Activated CD4-positive, alpha-beta T cell treated with anti-CD3 and anti-CD28 coated beads for 36 hours (primary cell): ENCODE data around the gene RNF151. TPM values are rescaled to one million over a fixed set of nuclear protein-coding genes. Genes with fewer than 3 reads are reported as not detected.

Experiments
- ATAC-seq: fragments of 200-7000 bp; cut with Tn5 transposase; one replicate; pipeline ENCODE4 v1.10.0; 2021; ENCODE audit warnings: mild to moderate bottlenecking, moderate library complexity
- CTCF ChIA-PET: fragments of 350-600 bp; sonication (Branson Sonifier 250); formaldehyde crosslinking; loops from one replicate; lab custom pipeline; 2021; ENCODE audit warnings: antibody characterized with exemption; lab: Charles Lee
- POLR2A ChIA-PET: fragments of 350-600 bp; sonication (Branson Sonifier 250); formaldehyde crosslinking; loops from one replicate; lab custom pipeline; 2021; ENCODE audit warnings: antibody characterized with exemption, inconsistent platforms; lab: Charles Lee
- DNase-seq: peaks from one replicate; pipeline ENCODE4 v3.0.0-alpha.2; 2020
- H3K27ac Mint-ChIP-seq: one replicate; pipeline ENCODE4 v1.8.0; 2021; ENCODE audit warnings: mixed read lengths
- H3K27me3 Mint-ChIP-seq: one replicate; pipeline ENCODE4 v1.8.0; 2021; ENCODE audit warnings: mixed read lengths
- H3K36me3 Mint-ChIP-seq: one replicate; pipeline ENCODE4 v1.8.0; 2021; ENCODE audit warnings: low read depth, mixed read lengths
- H3K4me1 Mint-ChIP-seq: one replicate; pipeline ENCODE4 v1.8.0; 2021; ENCODE audit warnings: mixed read lengths
- H3K4me3 Mint-ChIP-seq: one replicate; pipeline ENCODE4 v1.8.0; 2021; ENCODE audit warnings: mild to moderate bottlenecking, moderate library complexity, mixed read lengths
- H3K9me3 Mint-ChIP-seq: one replicate; pipeline ENCODE4 v1.8.0; 2021; ENCODE audit warnings: low read depth, mixed read lengths
- intact Hi-C, 2 experiments: fragments of 100-400 bp; cut with DNase I in 1 of 2; cut with micrococcal nuclease in 1 of 2; formaldehyde crosslinking; loops; one replicate each; pipeline versions ENCODE4 v1.14.2 to v1.15.1; 2022 to 2024; cut with DNase I, micrococcal nuclease
- total RNA-seq, 2 experiments: library from RNA; stranded (reverse); gene quantifications; one replicate each; pipeline ENCODE4 v1.2.3, GENCODE V29; 2021

RNF151 gene
- total RNA-seq, 2 experiments from 2014 or later = not detected

DNA sequence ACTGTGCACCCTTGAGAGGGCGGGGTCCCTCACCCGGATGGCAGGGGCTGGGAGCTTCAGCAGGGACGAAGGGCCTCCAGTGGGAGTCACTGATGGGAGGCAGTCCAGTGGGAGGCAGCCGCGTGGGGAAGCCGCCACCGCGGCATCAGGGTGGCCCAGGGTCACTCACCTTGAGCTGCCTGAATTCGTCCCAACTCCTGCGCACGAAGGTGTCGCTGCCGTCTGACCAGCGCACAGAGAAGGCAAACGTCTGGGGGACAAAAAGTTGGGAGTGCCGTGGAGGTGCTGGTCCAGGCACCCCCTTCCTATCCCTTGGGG is 14.1 kb downstream of the RNF151 start:
- H3K4me3 Mint-ChIP-seq = no peak overlapping the region
- ChIA-PET POLR2A (interaction anchor here (1.3 to 1.8 kb wide), 2 partner anchors 11 to 16 kb away, joined by 4 read pairs; partner anchors contain the start of gene RPS2), CTCF (no interaction called here)
- peaks cover 16% of the 10 kb centered on the region for H3K4me1 Mint-ChIP-seq
- H3K27ac Mint-ChIP-seq = no peak overlapping the region
- H3K27me3 Mint-ChIP-seq = peaks cover 17% of the 10 kb centered on the region
- intact Hi-C loops = no loop called here
- H3K36me3 Mint-ChIP-seq = peaks cover 22% of the 10 kb centered on the region
- no peak for DNase-seq
- ATAC-seq = no peak
- no peaks in the 10 kb centered on the region for H3K9me3 Mint-ChIP-seq

GRCh38 chr16:1981398-1981836 is 14.8 kb downstream of the RNF151 start, which contains the start of gene NOXO1:
Gene NOXO1 (minus strand): TSS chr16:1981469. CDS start chr16:1981179, 290 bp downstream.
- ATAC-seq (peak; percentile 16), DNase-seq (peak; percentile 28)
- CTCF ChIA-PET = interaction anchor here (0.7 kb wide), 1 partner anchor 38 kb away, joined by 3 read pairs; the partner anchor contains the start of gene NPW
- intact Hi-C loops = no loop called here
- POLR2A ChIA-PET = interaction anchor here (1.2 to 1.8 kb wide), 3 partner anchors 10 to 21 kb away, joined by 4 read pairs; partner anchors contain the start of gene RPS2
- H3K27ac Mint-ChIP-seq = no peak within 1 kb of the TSS
- peaks cover 21% of the 10 kb centered on the region for H3K36me3 Mint-ChIP-seq
- H3K4me1 Mint-ChIP-seq = peaks cover 16% of the 10 kb centered on the region
- H3K9me3 Mint-ChIP-seq = no peaks in the 10 kb centered on the region
- H3K4me3 Mint-ChIP-seq = no peak within 1 kb of the TSS
- H3K27me3 Mint-ChIP-seq = peaks cover 17% of the 10 kb centered on the region

- DNase-seq (no peak), ATAC-seq (no peak)
- Mint-ChIP-seq H3K27ac (no peak overlapping the region), H3K4me1 (peaks cover 16% of the 10 kb centered on the region), H3K9me3 (no peaks in the 10 kb centered on the region), H3K4me3 (no peak overlapping the region), H3K27me3 (peaks cover 17% of the 10 kb centered on the region), H3K36me3 (peaks cover 23% of the 10 kb centered on the region)
- ChIA-PET POLR2A (interaction anchor here (0.9 to 1.8 kb wide), 4 partner anchors 10 to 173 kb away, joined by 4 to 6 read pairs (median 4); partner anchors contain the start of genes RPS2 and TRAF7), CTCF (interaction anchor here (0.9 kb wide), 1 partner anchor 38 kb away, joined by 5 read pairs; no protein-coding TSS in a partner anchor)
- intact Hi-C loops = no loop called here
Observed at GRCh38 chr16:1982013-1982433, 15.4 kb downstream of the RNF151 start.

- Mint-ChIP-seq H3K36me3 (peaks cover 21% of the 10 kb centered on the region), H3K4me3 (peak overlapping the region; percentile 85), H3K4me1 (peaks cover 16% of the 10 kb centered on the region), H3K27me3 (peaks cover 17% of the 10 kb centered on the region), H3K27ac (no peak overlapping the region), H3K9me3 (no peaks in the 10 kb centered on the region)
- POLR2A ChIA-PET = interaction anchor here (0.5 to 0.9 kb wide), 2 partner anchors 20 to 172 kb away, joined by 4 to 6 read pairs; partner anchors contain the start of gene TRAF7
- CTCF ChIA-PET = interaction anchor here (0.6 to 1.0 kb wide), 4 partner anchors 11 to 145 kb away, joined by 3 to 5 read pairs (median 4); partner anchors contain the start of gene TBL3
- intact Hi-C loops = no loop called here
- ATAC-seq (no peak), DNase-seq (no peak)
Observed at GRCh38 chr16:1982991-1983543, 16.4 kb downstream of the RNF151 start.

DNA sequence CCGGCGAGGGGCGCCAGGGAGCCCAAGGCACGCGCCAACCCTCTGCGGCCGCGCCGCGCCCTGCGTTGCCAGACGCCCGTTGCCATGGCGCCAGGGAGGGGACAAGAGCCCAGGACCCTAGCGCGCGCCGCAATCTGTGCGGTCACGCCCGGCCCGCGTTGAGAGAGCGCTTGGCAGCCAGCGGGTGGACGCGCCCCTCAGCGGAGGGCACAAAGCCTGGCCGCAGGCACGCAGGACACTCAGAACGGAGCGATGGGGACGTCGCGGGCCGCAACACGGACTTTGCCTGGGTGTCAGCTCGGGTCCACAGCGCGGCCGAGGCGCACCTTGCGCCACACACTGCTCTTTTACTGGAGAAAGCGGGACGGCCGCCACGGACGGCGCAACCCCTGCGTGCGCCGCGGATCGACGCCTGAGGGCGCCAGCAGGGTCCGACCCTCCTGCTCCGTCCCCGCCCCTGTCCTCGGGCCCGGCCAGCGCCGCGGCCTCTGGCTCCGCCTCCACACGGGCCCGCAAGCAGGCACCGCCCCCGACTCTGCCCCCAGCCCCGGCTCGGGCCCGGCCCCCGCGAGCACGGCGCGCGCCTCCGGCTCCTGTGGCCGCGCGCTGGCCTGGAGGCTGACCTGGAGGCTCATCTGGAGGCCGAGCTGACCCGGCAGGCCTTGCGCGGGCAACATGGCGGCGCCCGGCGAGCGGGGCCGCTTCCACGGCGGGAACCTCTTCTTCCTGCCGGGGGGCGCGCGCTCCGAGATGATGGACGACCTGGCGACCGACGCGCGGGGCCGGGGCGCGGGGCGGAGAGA is 17.1 kb downstream of the RNF151 start, which contains the start of gene GFER:
Gene GFER (plus strand): TSS at position 650 of the 803 bp plus-strand sequence. CDS start 26 bp downstream, at position 676.
- Mint-ChIP-seq H3K27me3 (peaks cover 20% of the 10 kb centered on the region), H3K4me3 (peak within 1 kb of the TSS; percentile 85), H3K9me3 (no peaks in the 10 kb centered on the region), H3K27ac (peak within 1 kb of the TSS; percentile 55), H3K4me1 (peaks cover 16% of the 10 kb centered on the region), H3K36me3 (peaks cover 18% of the 10 kb centered on the region)
- ATAC-seq (peak; percentile 84), DNase-seq (peak; percentile 84)
- ChIA-PET CTCF (interaction anchor here (0.7 to 1.0 kb wide), 4 partner anchors 12 to 522 kb away, joined by 3 to 4 read pairs (median 4); partner anchors contain the start of gene TBL3), POLR2A (interaction anchor here (0.5 to 2.4 kb wide), 2 partner anchors 19 to 20 kb away, joined by 4 to 10 read pairs; partner anchors contain the start of gene RPS2)
- intact Hi-C loops = loop anchor here in 1 of 2 experiments (1.0 kb wide), 2 partner anchors 11 to 40 kb away; partner anchors contain the start of genes MSRB1 and TBL3

DNA sequence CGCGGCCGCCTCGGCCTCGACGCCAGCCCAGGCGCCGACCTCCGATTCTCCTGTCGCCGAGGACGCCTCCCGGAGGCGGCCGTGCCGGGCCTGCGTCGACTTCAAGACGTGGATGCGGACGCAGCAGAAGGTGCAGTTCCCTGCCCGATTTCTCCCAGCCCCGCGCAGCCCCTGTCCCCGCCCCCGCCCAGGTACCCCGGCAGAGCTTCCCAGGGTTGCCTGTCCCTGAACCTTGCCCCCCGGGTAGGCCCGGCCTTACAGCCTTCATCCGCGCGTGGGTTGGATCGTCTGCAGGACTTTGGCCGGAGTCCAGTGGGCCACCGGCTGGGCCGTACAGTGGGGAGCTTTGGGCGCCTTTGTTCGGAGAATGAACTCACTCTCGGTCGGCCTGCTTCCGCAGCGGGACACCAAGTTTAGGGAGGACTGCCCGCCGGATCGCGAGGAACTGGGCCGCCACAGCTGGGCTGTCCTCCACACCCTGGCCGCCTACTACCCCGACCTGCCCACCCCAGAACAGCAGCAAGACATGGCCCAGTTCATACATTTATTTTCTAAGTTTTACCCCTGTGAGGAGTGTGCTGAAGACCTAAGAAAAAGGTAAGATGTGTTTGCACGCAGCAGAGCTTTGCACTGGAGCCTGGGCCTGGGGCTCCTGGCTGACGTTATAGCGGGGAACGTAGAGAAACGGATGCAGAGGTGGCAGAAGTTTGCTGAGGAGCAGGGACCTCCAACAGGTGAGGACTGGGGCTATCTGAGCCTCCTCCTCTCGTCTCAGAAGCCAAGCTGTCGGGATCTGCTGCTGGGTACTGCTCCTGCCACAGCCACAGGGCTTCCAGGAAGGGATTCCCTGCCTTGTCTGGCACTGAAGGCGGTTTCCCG is 17.9 kb downstream of the RNF151 start:
- intact Hi-C loops = loop anchor here in 1 of 2 experiments (1.0 kb wide), 2 partner anchors 12 to 41 kb away; partner anchors contain the start of genes MSRB1 and TBL3
- Mint-ChIP-seq H3K9me3 (no peaks in the 10 kb centered on the region), H3K27me3 (peaks cover 28% of the 10 kb centered on the region), H3K27ac (peak overlapping the region; percentile 55), H3K36me3 (peaks cover 15% of the 10 kb centered on the region), H3K4me3 (peak overlapping the region; percentile 85), H3K4me1 (peaks cover 18% of the 10 kb centered on the region)
- ChIA-PET CTCF (interaction anchor here (0.7 to 1.7 kb wide), 4 partner anchors 12 to 521 kb away, joined by 3 to 5 read pairs (median 4); partner anchors contain the start of gene TBL3), POLR2A (interaction anchor here (2.4 kb wide), 1 partner anchor 20 kb away, joined by 10 read pairs; the partner anchor contains the start of gene RPS2)
- ATAC-seq (peak; percentile 20), DNase-seq (no peak)

DNA sequence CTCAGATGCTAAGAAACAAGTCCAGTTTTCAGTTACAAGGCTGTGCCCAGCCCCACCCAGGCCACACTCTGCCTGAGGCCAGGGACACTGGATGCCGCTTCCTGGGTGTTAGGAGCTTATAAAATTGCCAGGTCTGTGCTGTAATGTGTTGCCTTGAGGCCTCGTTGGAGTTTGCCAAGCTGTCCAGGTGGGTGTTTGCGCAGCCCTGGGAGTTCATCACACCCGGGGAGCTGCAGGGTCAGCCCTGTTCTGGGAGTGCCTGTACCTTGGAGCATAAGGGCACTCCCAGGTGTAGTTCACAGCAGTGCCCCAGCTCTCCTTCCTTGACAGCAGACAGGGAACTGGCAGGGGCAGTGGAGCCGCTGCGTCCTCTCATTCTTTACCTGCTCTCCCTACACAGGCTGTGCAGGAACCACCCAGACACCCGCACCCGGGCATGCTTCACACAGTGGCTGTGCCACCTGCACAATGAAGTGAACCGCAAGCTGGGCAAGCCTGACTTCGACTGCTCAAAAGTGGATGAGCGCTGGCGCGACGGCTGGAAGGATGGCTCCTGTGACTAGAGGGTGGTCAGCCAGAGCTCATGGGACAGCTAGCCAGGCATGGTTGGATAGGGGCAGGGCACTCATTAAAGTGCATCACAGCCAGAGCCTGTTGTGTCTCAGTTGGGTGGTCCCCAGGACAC is 19.0 kb downstream of the RNF151 start:
- intact Hi-C loops = no loop called here
- Mint-ChIP-seq H3K9me3 (no peaks in the 10 kb centered on the region), H3K27me3 (peaks cover 28% of the 10 kb centered on the region), H3K36me3 (peaks cover 15% of the 10 kb centered on the region), H3K4me3 (peak overlapping the region; percentile 85), H3K4me1 (peaks cover 18% of the 10 kb centered on the region), H3K27ac (no peak overlapping the region)
- no peak for ATAC-seq
- ChIA-PET CTCF (interaction anchor here (1.0 to 1.7 kb wide), 3 partner anchors 14 to 21 kb away, joined by 3 to 5 read pairs (median 5); partner anchors contain the start of genes RPS2 and TBL3), POLR2A (interaction anchor here (2.4 kb wide), 1 partner anchor 21 kb away, joined by 10 read pairs; the partner anchor contains the start of gene RPS2)
- DNase-seq = no peak

DNA sequence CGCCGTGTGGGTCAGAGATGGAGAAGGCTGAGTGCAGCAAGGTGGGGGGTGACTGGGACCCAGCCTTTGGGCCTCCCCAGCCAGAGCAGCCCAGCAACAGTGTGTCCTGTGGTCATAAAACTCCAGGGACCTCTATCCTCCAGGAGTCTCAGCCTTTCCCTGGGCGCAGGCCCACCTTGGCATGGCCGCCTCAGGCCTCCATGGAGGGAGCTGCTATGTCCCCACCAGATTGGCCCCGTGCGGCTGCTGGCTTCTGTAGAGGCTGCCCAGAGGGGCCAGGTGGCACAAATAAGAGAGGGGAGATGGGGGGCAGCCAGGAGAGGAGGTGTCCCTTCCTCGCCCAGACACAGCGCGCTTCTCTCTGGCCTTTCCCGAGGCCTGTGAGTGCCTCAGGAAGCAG is 20.5 kb downstream of the RNF151 start:
- Mint-ChIP-seq H3K36me3 (peaks cover 15% of the 10 kb centered on the region), H3K27me3 (peaks cover 26% of the 10 kb centered on the region), H3K9me3 (no peaks in the 10 kb centered on the region), H3K27ac (no peak overlapping the region), H3K4me1 (peaks cover 19% of the 10 kb centered on the region), H3K4me3 (no peak overlapping the region)
- POLR2A ChIA-PET = interaction anchor here (0.9 kb wide), 1 partner anchor 16 kb away, joined by 4 read pairs; no protein-coding TSS in a partner anchor
- intact Hi-C loops = no loop called here
- CTCF ChIA-PET = no interaction called here
- ATAC-seq = no peak
- no peak for DNase-seq

DNA sequence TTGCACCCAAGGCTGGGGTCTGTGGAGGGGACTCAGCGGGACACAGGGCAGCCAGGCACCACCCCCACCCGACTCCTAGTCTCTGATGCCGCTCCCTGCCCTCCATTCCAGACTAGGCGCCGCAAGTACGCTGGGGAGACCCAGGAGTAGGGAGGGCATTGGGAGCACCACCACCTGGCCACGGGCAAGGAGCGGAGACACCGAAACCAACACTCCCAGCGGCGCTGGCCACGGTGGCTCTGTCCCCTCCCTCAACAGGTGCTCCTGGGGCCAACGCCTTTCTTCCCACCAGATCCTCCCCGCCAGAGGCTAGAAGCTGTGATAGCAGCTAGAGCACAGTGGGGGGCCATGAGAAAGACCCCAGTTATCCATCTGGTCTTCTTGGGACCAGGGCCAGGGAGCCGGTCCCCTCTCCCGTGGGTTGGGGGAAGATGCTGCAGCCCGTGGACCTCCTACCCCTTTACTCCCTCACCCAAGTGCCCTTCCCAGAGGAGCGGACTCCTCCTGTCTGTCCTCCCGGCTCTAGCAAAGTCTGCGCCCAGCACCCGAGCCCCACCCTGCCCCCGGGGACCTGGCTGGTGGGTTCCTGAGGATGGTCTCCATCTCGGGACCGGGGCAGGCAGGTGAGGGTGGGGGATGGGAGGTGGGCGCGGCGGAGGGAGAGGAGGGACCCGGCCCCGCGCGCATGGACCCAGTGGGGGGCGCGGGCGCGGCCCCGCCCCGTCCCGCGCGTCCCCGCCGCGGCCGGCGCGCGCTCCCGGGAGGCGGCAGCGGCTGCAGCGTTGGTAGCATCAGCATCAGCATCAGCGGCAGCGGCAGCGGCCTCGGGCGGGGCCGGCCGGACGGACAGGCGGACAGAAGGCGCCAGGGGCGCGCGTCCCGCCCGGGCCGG is 22.8 kb downstream of the RNF151 start, which contains the start of gene SYNGR3:
Gene SYNGR3 (plus strand): TSS at position 762 of the 892 bp plus-strand sequence. CDS start 133 bp downstream, outside the sequence.
- Mint-ChIP-seq H3K27me3 (peaks cover 15% of the 10 kb centered on the region), H3K4me1 (peaks cover 22% of the 10 kb centered on the region), H3K27ac (no peak within 1 kb of the TSS), H3K9me3 (no peaks in the 10 kb centered on the region), H3K36me3 (peaks cover 15% of the 10 kb centered on the region), H3K4me3 (peak within 1 kb of the TSS; percentile 56)
- peak; percentile 47 for DNase-seq
- CTCF ChIA-PET = interaction anchor here (1.6 kb wide), 1 partner anchor 15 kb away, joined by 5 read pairs; no protein-coding TSS in a partner anchor
- ATAC-seq = no peak
- intact Hi-C loops = loop anchor here (2.0 to 10.0 kb wide), 4 partner anchors 17 to 525 kb away; partner anchors contain the start of genes ATP6V0C (in 1 of the 2), CRAMP1 (in 1 of the 2), EME2 (in 1 of the 2) and IFT140 (in 1 of the 2)
- POLR2A ChIA-PET = no interaction called here
